ENCODE measurements around the gene FSTL4. TPM values are rescaled to one million over a fixed set of nuclear protein-coding genes. Genes with fewer than 3 reads are reported as not detected.

Gene FSTL4
- total and polyA plus RNA-seq, 2 of the 4 experiments (the other 2 are of a cell fraction), result 0.18 TPM; not detected in 1

GRCh38 chr5:133321833-133322420 lies 290.4 kb downstream of the FSTL4 start:
- no peaks in the 10 kb centered on the region for H3K36me3 ChIP-seq (ENCODE audit: control insufficient read depth, insufficient read depth, low read length)
- H3K79me1 ChIP-seq (ENCODE audit: low read depth in 1 of 2, low read length in 2 of 2), result no peaks in the 10 kb centered on the region
- ATAC-seq (ENCODE audit: low read depth) (no peak), DNase-seq (no peak)
- no peak overlapping the region for H3K4me2 ChIP-seq (ENCODE audit: low read depth, low read length)
- no peak overlapping the region for H4K8ac ChIP-seq (ENCODE audit: low read depth in 2 of 2, low read length in 2 of 2)
- no peak overlapping the region for H4K5ac ChIP-seq (ENCODE audit: low read depth, low read length)
- no peak overlapping the region for H2AFZ ChIP-seq (replicated peaks; ENCODE audit: low read length, poor library complexity)
- TF ChIP-seq POLR2A (IDR thresholded peaks at IDR 0.05; ENCODE audit: low read depth, low read length), result no peak
- TF ChIP-seq CEBPB (IDR thresholded peaks at IDR 0.05; ENCODE audit: low read depth, low read length), result no peak
- no peak for TF ChIP-seq MAZ (IDR thresholded peaks at IDR 0.05; ENCODE audit: borderline replicate concordance, low read depth, low read length)
- no peak for TF ChIP-seq MAFK (IDR thresholded peaks at IDR 0.05; ENCODE audit: low read depth, low read length)
- TF ChIP-seq MXI1 (IDR thresholded peaks at IDR 0.05; ENCODE audit: borderline replicate concordance, low read depth, low read length), result no peak
- TF ChIP-seq RCOR1 (IDR thresholded peaks at IDR 0.05; ENCODE audit: insufficient replicate concordance, low read length), result no peak
- H3K4me3 ChIP-seq (ENCODE audit: insufficient read depth, low read depth, low read length), result no peak overlapping the region
- BruUV-seq (replicated peaks), result no TSS peak
- H2AK9ac ChIP-seq (replicated peaks; ENCODE audit: low read depth, low read length, poor library complexity), result no peak overlapping the region
- no peaks in the 10 kb centered on the region for H3K9me3 ChIP-seq (ENCODE audit: control insufficient read depth, insufficient read depth, low read length)
- no peak overlapping the region for H3K4ac ChIP-seq (ENCODE audit: low read depth, low read length)
- no peak overlapping the region for H2BK5ac ChIP-seq (ENCODE audit: low read depth, low read length, poor library complexity, severe bottlenecking)
- H3K27ac ChIP-seq (ENCODE audit: insufficient read depth, low read length), result no peak overlapping the region
- H3K4me1 ChIP-seq (ENCODE audit: control insufficient read depth, insufficient read depth, low read length), result no peaks in the 10 kb centered on the region
- 40% methylated on average over 3 of the region's 6 CpGs; no CpG with 5 or more reads in 1 of the 2 experiments for WGBS, 2 experiments (ENCODE audit: extremely low coverage in 2 of 2, insufficient read length in 1 of 2)
- peaks cover 29% of the 10 kb centered on the region for H3K27me3 ChIP-seq (ENCODE audit: control insufficient read depth, insufficient read depth, low read length)
- no peak overlapping the region for H2AK5ac ChIP-seq (ENCODE audit: low read depth, low read length)
- H3K23ac ChIP-seq (ENCODE audit: low read depth, low read length), result no peak overlapping the region
- no peaks in the 10 kb centered on the region for H4K20me1 ChIP-seq (ENCODE audit: insufficient read depth, low read length)
- H2BK15ac ChIP-seq (ENCODE audit: low read depth, low read length), result no peak overlapping the region
- no peak overlapping the region for H3K14ac ChIP-seq (replicated peaks; ENCODE audit: low read depth, low read length)
- CTCF ChIA-PET, result no interaction called here
- intact Hi-C loops (cut with micrococcal nuclease), result no loop called here
- dilution Hi-C loops (cut with HindIII; ENCODE audit: low sequenced_read_pairs, unreplicated experiment), result no loop called here
- H3K9ac ChIP-seq (ENCODE audit: low read depth, low read length), result no peak overlapping the region
- no peak overlapping the region for H2BK120ac ChIP-seq (ENCODE audit: low read depth, low read length)
- no peak overlapping the region for H3K18ac ChIP-seq (ENCODE audit: low read depth, low read length)
- no peak overlapping the region for H2BK20ac ChIP-seq (ENCODE audit: low read depth, low read length)
- H3K56ac ChIP-seq (ENCODE audit: extremely low read depth, insufficient read depth, low read length), result no peak overlapping the region
- POLR2A ChIA-PET (ENCODE audit: unreplicated experiment), result no interaction called here
- no peaks in the 10 kb centered on the region for H3K9me1 ChIP-seq (ENCODE audit: insufficient read depth, low read length)
- in situ Hi-C loops (cut with MboI; ENCODE audit: low sequenced_read_pairs), result no loop called here
- no peak overlapping the region for H4K91ac ChIP-seq (ENCODE audit: insufficient read depth, low read depth, low read length)

Measured in IMR-90 (cell line).